ENCODE measurements around the gene CEACAM20.

DNA sequence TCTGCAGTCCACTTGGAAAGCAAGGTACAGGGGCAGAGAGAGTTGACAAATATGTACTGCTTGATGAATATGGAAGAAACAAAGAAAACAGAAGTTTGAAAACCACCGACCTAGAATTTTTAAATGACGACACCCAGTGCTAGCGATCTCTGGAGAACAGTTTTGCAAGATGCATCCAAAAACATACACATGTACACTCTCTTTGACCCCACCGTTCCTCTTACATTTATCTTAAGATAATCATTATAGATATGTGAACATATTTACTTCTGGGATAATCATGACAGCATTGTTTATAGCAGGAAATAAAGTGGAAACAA, 43.1 kb upstream of the CEACAM20 start:
- TF ChIP-seq, protein P1, sequence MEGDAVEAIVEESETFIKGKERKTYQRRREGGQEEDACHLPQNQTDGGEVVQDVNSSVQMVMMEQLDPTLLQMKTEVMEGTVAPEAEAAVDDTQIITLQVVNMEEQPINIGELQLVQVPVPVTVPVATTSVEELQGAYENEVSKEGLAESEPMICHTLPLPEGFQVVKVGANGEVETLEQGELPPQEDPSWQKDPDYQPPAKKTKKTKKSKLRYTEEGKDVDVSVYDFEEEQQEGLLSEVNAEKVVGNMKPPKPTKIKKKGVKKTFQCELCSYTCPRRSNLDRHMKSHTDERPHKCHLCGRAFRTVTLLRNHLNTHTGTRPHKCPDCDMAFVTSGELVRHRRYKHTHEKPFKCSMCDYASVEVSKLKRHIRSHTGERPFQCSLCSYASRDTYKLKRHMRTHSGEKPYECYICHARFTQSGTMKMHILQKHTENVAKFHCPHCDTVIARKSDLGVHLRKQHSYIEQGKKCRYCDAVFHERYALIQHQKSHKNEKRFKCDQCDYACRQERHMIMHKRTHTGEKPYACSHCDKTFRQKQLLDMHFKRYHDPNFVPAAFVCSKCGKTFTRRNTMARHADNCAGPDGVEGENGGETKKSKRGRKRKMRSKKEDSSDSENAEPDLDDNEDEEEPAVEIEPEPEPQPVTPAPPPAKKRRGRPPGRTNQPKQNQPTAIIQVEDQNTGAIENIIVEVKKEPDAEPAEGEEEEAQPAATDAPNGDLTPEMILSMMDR (IDR thresholded peaks at IDR 0.05), result no peak
- no peak for TF ChIP-seq POLR2A (IDR thresholded peaks at IDR 0.05)
